WTC11 (cell line): ENCODE data around the gene TRIP13. TPM values are rescaled to one million over a fixed set of nuclear protein-coding genes. Genes with fewer than 3 reads are reported as not detected.

Experiments
- ATAC-seq: fragments of 200-7000 bp; cut with Tn5 transposase; 2 replicates; pipeline ENCODE4 v1.10.0; 2021; ENCODE audit warnings: mild to moderate bottlenecking, moderate library complexity
- CTCF ChIA-PET: fragments of 300-600 bp; sonication (Branson Sonifier 250); formaldehyde crosslinking; loops from one replicate; lab custom pipeline; 2021; ENCODE audit warnings: antibody characterized with exemption; lab: Charles Lee
- POLR2A ChIA-PET: fragments of 350-600 bp; sonication (Branson Sonifier 250); formaldehyde crosslinking; loops from one replicate; lab custom pipeline; 2021; ENCODE audit warnings: antibody characterized with exemption; lab: Charles Lee
- DNase-seq: peaks from one replicate; pipeline ENCODE4 v3.0.0; 2021; ENCODE audit warnings: low spot score
- H3K27ac Mint-ChIP-seq: 2 replicates; pipeline ENCODE4 v1.8.0; 2021; ENCODE audit warnings: mixed read lengths
- H3K27me3 Mint-ChIP-seq: 2 replicates; pipeline ENCODE4 v1.8.0; 2021; ENCODE audit warnings: low read depth, mild to moderate bottlenecking, moderate library complexity, mixed read lengths
- H3K36me3 Mint-ChIP-seq: 2 replicates; pipeline ENCODE4 v1.8.0; 2021; ENCODE audit warnings: mixed read lengths
- H3K4me1 Mint-ChIP-seq: 2 replicates; pipeline ENCODE4 v1.8.0; 2022; ENCODE audit warnings: mixed read lengths
- H3K4me3 Mint-ChIP-seq: 2 replicates; pipeline ENCODE4 v1.8.0; 2021; ENCODE audit warnings: mild to moderate bottlenecking, moderate library complexity, mixed read lengths
- H3K9me3 Mint-ChIP-seq: 2 replicates; pipeline ENCODE4 v1.8.0; 2021; ENCODE audit warnings: mixed read lengths
- ATF6 ChIP-seq: sonication (generic); formaldehyde crosslinking; IDR thresholded peaks from 2 replicates; pipeline ENCODE4 v1.8.1; 2023; ENCODE audit warnings: mild to moderate bottlenecking, missing genetic modification reagents
- CBFB ChIP-seq: sonication (generic); formaldehyde crosslinking; IDR thresholded peaks from 2 replicates; pipeline ENCODE4 v1.8.1; 2022; ENCODE audit warnings: mild to moderate bottlenecking, low read depth, missing genetic modification reagents
- FOXJ3 ChIP-seq: sonication (generic); formaldehyde crosslinking; IDR thresholded peaks from 2 replicates; pipeline ENCODE4 v1.9.0; 2021; ENCODE audit warnings: missing genetic modification reagents, mild to moderate bottlenecking, borderline replicate concordance
- FOXP1 ChIP-seq: sonication (generic); formaldehyde crosslinking; IDR thresholded peaks from 2 replicates; pipeline ENCODE4 v1.8.0; 2022; ENCODE audit warnings: missing genetic modification reagents, mild to moderate bottlenecking, moderate library complexity, borderline replicate concordance
- GABPB1 ChIP-seq: sonication (generic); formaldehyde crosslinking; IDR thresholded peaks from 2 replicates; pipeline ENCODE4 v1.8.1; 2023; ENCODE audit warnings: mild to moderate bottlenecking, missing genetic modification reagents
- JUN ChIP-seq: sonication (generic); formaldehyde crosslinking; IDR thresholded peaks from 2 replicates; pipeline ENCODE4 v1.8.0; 2023; ENCODE audit warnings: mild to moderate bottlenecking, missing genetic modification reagents
- NFYB ChIP-seq: sonication (generic); formaldehyde crosslinking; conservative IDR thresholded peaks from 2 replicates; pipeline ENCODE4 v1.8.0; 2022; ENCODE audit warnings: low read depth, missing genetic modification reagents
- NR3C1 ChIP-seq: sonication (generic); formaldehyde crosslinking; conservative IDR thresholded peaks from 2 replicates; pipeline ENCODE4 v1.8.1; 2023; ENCODE audit warnings: low read depth, mild to moderate bottlenecking, missing genetic modification reagents
- TCF7 ChIP-seq: sonication (generic); formaldehyde crosslinking; IDR thresholded peaks from 2 replicates; pipeline ENCODE4 v1.8.0; 2022; ENCODE audit warnings: mild to moderate bottlenecking, low read depth, missing genetic modification reagents, moderate library complexity
- TEAD1 ChIP-seq: sonication (generic); formaldehyde crosslinking; IDR thresholded peaks from 2 replicates; pipeline ENCODE4 v1.8.0; 2022; ENCODE audit warnings: mild to moderate bottlenecking, missing genetic modification reagents
- ZNF263 ChIP-seq: sonication (generic); formaldehyde crosslinking; IDR thresholded peaks from 2 replicates; pipeline ENCODE4 v1.8.1; 2022; ENCODE audit warnings: low read depth, mild to moderate bottlenecking, moderate library complexity, missing genetic modification reagents
- total RNA-seq: library from RNA; stranded (reverse); gene quantifications from 3 replicates; pipeline ENCODE4 v1.2.3, GENCODE V29; 2021
- TF ChIP-seq, protein P1 (sequence below): sonication (generic); formaldehyde crosslinking; IDR thresholded peaks from 2 replicates; pipeline ENCODE4 v1.8.1; 2022; ENCODE audit warnings: low read depth, missing genetic modification reagents, borderline replicate concordance
- TF ChIP-seq, protein P2 (sequence below): sonication (generic); formaldehyde crosslinking; IDR thresholded peaks from 2 replicates; pipeline ENCODE4 v1.8.0; 2023; ENCODE audit warnings: missing genetic modification reagents, mild to moderate bottlenecking, borderline replicate concordance
- TF ChIP-seq, protein P3 (sequence below): sonication (generic); formaldehyde crosslinking; IDR thresholded peaks from 2 replicates; pipeline ENCODE4 v1.8.1; 2022; ENCODE audit warnings: low read depth, mild to moderate bottlenecking, moderate library complexity, missing genetic modification reagents, borderline replicate concordance
- TF ChIP-seq, protein P4 (sequence below): sonication (generic); formaldehyde crosslinking; IDR thresholded peaks from 2 replicates; pipeline ENCODE4 v1.8.0; 2023; ENCODE audit warnings: missing genetic modification reagents

Gene TRIP13
- total RNA-seq, 1 experiment from 2014 or later: 33.7 TPM

- TF ChIP-seq ATF6 (CRISPR knock-in tag) (no peak), FOXP1 (CRISPR knock-in tag) (no peak), NFYB (no peak), ZNF263 (CRISPR knock-in tag) (no peak), GABPB1 (CRISPR knock-in tag) (no peak), FOXJ3 (CRISPR knock-in tag) (no peak), JUN (CRISPR knock-in tag) (no peak)
- TF ChIP-seq, protein P1, sequence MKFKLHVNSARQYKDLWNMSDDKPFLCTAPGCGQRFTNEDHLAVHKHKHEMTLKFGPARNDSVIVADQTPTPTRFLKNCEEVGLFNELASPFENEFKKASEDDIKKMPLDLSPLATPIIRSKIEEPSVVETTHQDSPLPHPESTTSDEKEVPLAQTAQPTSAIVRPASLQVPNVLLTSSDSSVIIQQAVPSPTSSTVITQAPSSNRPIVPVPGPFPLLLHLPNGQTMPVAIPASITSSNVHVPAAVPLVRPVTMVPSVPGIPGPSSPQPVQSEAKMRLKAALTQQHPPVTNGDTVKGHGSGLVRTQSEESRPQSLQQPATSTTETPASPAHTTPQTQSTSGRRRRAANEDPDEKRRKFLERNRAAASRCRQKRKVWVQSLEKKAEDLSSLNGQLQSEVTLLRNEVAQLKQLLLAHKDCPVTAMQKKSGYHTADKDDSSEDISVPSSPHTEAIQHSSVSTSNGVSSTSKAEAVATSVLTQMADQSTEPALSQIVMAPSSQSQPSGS: no peak
Measured at GRCh38 chr5:951940-952596, 59.4 kb downstream of the TRIP13 start (continued).

DNA sequence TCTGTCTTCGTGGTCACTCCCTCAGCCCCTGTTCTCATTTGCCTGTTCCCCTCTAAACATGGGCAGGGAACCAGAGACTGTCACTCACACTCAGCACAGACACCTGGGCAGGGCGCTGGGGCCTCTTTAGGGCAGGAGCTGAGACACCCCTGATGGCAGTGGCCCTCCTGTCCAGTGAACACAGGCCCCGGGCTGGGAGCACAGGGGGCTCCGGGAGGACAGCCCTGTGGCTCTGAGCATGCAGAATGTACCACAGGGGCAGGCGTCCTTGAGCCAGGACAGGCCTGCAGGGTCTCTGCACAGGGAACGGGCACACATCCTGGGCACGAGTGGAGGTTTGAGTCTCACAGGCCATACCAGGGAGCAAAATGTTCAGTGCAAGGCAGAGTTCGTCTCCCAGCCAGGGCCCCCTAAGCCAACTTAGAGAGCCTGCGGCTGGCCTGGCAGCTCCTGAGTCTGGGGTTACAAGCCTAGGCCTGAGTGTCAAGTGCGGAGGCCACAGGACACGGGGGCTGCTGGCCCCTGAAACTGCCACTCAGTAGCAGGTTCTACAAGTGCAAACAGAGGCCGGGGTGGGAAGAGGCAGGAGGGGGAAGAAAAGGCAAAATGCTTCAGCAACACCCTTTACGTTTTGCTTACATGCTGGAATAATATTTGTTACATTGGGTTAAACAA, 60.0 kb downstream of the TRIP13 start:
- CTCF ChIA-PET: interaction anchor here (1.2 kb wide), 1 partner anchor 58 kb away, joined by 4 read pairs; no protein-coding TSS in a partner anchor
- no peak overlapping the region for H3K27ac Mint-ChIP-seq
- ATAC-seq (no peak), DNase-seq (no peak)
- POLR2A ChIA-PET: no interaction called here
- H3K4me3 Mint-ChIP-seq: no peak overlapping the region
- no peaks in the 10 kb centered on the region for H3K4me1 Mint-ChIP-seq
- no peaks in the 10 kb centered on the region for H3K9me3 Mint-ChIP-seq
- H3K27me3 Mint-ChIP-seq: no peaks in the 10 kb centered on the region
- no peaks in the 10 kb centered on the region for H3K36me3 Mint-ChIP-seq
- TF ChIP-seq, protein P2, sequence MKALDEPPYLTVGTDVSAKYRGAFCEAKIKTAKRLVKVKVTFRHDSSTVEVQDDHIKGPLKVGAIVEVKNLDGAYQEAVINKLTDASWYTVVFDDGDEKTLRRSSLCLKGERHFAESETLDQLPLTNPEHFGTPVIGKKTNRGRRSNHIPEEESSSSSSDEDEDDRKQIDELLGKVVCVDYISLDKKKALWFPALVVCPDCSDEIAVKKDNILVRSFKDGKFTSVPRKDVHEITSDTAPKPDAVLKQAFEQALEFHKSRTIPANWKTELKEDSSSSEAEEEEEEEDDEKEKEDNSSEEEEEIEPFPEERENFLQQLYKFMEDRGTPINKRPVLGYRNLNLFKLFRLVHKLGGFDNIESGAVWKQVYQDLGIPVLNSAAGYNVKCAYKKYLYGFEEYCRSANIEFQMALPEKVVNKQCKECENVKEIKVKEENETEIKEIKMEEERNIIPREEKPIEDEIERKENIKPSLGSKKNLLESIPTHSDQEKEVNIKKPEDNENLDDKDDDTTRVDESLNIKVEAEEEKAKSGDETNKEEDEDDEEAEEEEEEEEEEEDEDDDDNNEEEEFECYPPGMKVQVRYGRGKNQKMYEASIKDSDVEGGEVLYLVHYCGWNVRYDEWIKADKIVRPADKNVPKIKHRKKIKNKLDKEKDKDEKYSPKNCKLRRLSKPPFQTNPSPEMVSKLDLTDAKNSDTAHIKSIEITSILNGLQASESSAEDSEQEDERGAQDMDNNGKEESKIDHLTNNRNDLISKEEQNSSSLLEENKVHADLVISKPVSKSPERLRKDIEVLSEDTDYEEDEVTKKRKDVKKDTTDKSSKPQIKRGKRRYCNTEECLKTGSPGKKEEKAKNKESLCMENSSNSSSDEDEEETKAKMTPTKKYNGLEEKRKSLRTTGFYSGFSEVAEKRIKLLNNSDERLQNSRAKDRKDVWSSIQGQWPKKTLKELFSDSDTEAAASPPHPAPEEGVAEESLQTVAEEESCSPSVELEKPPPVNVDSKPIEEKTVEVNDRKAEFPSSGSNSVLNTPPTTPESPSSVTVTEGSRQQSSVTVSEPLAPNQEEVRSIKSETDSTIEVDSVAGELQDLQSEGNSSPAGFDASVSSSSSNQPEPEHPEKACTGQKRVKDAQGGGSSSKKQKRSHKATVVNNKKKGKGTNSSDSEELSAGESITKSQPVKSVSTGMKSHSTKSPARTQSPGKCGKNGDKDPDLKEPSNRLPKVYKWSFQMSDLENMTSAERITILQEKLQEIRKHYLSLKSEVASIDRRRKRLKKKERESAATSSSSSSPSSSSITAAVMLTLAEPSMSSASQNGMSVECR (CRISPR knock-in tag): no peak
- TF ChIP-seq, protein P3, sequence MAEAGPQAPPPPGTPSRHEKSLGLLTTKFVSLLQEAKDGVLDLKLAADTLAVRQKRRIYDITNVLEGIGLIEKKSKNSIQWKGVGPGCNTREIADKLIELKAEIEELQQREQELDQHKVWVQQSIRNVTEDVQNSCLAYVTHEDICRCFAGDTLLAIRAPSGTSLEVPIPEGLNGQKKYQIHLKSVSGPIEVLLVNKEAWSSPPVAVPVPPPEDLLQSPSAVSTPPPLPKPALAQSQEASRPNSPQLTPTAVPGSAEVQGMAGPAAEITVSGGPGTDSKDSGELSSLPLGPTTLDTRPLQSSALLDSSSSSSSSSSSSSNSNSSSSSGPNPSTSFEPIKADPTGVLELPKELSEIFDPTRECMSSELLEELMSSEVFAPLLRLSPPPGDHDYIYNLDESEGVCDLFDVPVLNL: no peak
- TF ChIP-seq TCF7 (CRISPR knock-in tag) (no peak), NR3C1 (CRISPR knock-in tag) (no peak), CBFB (CRISPR knock-in tag) (no peak), TEAD1 (CRISPR knock-in tag) (no peak)
- TF ChIP-seq, protein P1: no peak
- TF ChIP-seq, protein P4, sequence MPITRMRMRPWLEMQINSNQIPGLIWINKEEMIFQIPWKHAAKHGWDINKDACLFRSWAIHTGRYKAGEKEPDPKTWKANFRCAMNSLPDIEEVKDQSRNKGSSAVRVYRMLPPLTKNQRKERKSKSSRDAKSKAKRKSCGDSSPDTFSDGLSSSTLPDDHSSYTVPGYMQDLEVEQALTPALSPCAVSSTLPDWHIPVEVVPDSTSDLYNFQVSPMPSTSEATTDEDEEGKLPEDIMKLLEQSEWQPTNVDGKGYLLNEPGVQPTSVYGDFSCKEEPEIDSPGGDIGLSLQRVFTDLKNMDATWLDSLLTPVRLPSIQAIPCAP (CRISPR knock-in tag): no peak
